ENCODE data around the gene ARHGEF28. TPM values are rescaled to one million over a fixed set of nuclear protein-coding genes. Genes with fewer than 3 reads are reported as not detected.

Gene ARHGEF28
- total RNA-seq, 1 donor from 2014 or later: 0.11 TPM

GRCh38 chr5:73647721-73648120 is 21.7 kb downstream of the ARHGEF28 start:
- Histone ChIP-seq H3F3A (ENCODE audit: low read depth) (no peaks in the 10 kb centered on the region), H3K27me3 (no peaks in the 10 kb centered on the region), H3K36me3 (no peaks in the 10 kb centered on the region), H3K79me2 (ENCODE audit: low read depth) (no peaks in the 10 kb centered on the region), H4K20me1 (ENCODE audit: low read depth) (no peaks in the 10 kb centered on the region), H3K9me3 (ENCODE audit: low read depth) (no peaks in the 10 kb centered on the region), H3K4me2 (no peak overlapping the region), H3K9ac (no peak overlapping the region), H3K27ac (no peak overlapping the region), H2AFZ (replicated peaks) (no peak overlapping the region), H3K4me3 (no peak overlapping the region), H3K4me1 (peaks cover 4% of the 10 kb centered on the region)
- Mint-ChIP-seq H3K4me1 (peaks cover 4% of the 10 kb centered on the region), H3K36me3 (no peaks in the 10 kb centered on the region), H3K4me3 (no peak overlapping the region), H3K9me3 (no peaks in the 10 kb centered on the region), H3K27ac (no peak overlapping the region), H3K27me3 (ENCODE audit: insufficient read depth, low read depth) (peaks cover 2% of the 10 kb centered on the region)
- no peak for DNase-seq (ENCODE audit: low spot score)
- TF ChIP-seq, protein P1, sequence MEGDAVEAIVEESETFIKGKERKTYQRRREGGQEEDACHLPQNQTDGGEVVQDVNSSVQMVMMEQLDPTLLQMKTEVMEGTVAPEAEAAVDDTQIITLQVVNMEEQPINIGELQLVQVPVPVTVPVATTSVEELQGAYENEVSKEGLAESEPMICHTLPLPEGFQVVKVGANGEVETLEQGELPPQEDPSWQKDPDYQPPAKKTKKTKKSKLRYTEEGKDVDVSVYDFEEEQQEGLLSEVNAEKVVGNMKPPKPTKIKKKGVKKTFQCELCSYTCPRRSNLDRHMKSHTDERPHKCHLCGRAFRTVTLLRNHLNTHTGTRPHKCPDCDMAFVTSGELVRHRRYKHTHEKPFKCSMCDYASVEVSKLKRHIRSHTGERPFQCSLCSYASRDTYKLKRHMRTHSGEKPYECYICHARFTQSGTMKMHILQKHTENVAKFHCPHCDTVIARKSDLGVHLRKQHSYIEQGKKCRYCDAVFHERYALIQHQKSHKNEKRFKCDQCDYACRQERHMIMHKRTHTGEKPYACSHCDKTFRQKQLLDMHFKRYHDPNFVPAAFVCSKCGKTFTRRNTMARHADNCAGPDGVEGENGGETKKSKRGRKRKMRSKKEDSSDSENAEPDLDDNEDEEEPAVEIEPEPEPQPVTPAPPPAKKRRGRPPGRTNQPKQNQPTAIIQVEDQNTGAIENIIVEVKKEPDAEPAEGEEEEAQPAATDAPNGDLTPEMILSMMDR (IDR thresholded peaks at IDR 0.05): no peak
- no peak for TF ChIP-seq EZH2 (IDR thresholded peaks at IDR 0.05)
- TF ChIP-seq EZH2phosphoT487 (IDR thresholded peaks at IDR 0.05): no peak

DNA sequence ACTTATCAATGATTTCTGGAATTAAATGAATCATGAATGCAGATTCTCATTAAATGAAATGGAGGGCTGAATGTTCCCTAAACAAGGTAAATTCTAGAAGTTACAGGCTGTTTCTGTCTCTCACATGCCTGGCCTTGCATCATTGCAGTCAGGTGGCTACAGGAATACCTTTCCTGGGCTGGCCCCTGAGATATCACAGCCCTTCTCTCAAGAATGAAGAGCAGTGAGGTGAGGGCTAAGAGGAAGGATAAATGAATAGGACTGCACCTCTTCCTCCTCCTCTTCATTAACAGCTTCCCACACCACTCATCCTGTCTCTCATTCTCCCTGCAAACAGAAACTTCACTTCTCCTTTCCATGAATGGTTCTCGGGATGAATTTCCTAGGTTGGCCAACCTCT is 22.5 kb downstream of the ARHGEF28 start:
- no peak overlapping the region for H3K4me3 Mint-ChIP-seq
- no peak overlapping the region for H2AFZ ChIP-seq (replicated peaks)
- H3K79me2 ChIP-seq (ENCODE audit: low read depth): no peaks in the 10 kb centered on the region
- H4K20me1 ChIP-seq (ENCODE audit: low read depth): no peaks in the 10 kb centered on the region
- no peaks in the 10 kb centered on the region for H3F3A ChIP-seq (ENCODE audit: low read depth)
- DNase-seq (ENCODE audit: low spot score): no peak
- no peaks in the 10 kb centered on the region for H3K36me3 ChIP-seq
- no peaks in the 10 kb centered on the region for H3K27me3 ChIP-seq
- no peak overlapping the region for H3K4me2 ChIP-seq
- H3K4me1 ChIP-seq: peaks cover 4% of the 10 kb centered on the region
- no peak overlapping the region for H3K4me3 ChIP-seq
- peaks cover 4% of the 10 kb centered on the region for H3K4me1 Mint-ChIP-seq
- H3K9me3 ChIP-seq (ENCODE audit: low read depth): no peaks in the 10 kb centered on the region
- no peak overlapping the region for H3K27ac ChIP-seq
- no peak for TF ChIP-seq EZH2phosphoT487 (IDR thresholded peaks at IDR 0.05)
- TF ChIP-seq, protein P1 (IDR thresholded peaks at IDR 0.05): no peak
- no peak for TF ChIP-seq EZH2 (IDR thresholded peaks at IDR 0.05)
- H3K27me3 Mint-ChIP-seq (ENCODE audit: insufficient read depth, low read depth): peaks cover 2% of the 10 kb centered on the region
- H3K36me3 Mint-ChIP-seq: no peaks in the 10 kb centered on the region
- no peak overlapping the region for H3K27ac Mint-ChIP-seq
- H3K9me3 Mint-ChIP-seq: no peaks in the 10 kb centered on the region
- H3K9ac ChIP-seq: no peak overlapping the region

DNA sequence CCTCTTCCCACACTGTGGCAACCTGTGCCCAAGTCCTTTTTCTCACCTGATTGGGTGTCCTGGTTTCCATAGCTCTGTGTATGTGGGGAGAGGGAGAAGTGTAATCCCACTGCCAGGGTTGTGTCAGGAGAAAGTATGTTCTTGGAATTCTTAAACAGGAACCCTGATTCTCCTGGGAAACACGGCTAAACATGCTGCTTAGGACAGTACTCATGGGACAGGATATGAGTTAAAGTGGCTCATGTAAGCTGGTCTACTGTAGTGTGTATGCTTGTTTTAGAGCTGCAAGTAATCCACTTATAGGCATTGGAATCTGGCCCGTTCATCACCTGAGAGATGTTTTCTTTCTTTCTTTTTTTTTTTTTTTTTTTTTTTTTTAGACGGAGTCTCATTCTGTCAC is 23.9 kb downstream of the ARHGEF28 start:
- Histone ChIP-seq H3K27ac (no peak overlapping the region), H3K9me3 (ENCODE audit: low read depth) (no peaks in the 10 kb centered on the region), H3K4me3 (no peak overlapping the region), H4K20me1 (ENCODE audit: low read depth) (no peaks in the 10 kb centered on the region), H3K4me2 (no peak overlapping the region), H3K4me1 (no peaks in the 10 kb centered on the region), H3F3A (ENCODE audit: low read depth) (no peaks in the 10 kb centered on the region), H3K36me3 (no peaks in the 10 kb centered on the region), H3K27me3 (no peaks in the 10 kb centered on the region), H3K9ac (no peak overlapping the region), H2AFZ (replicated peaks) (no peak overlapping the region), H3K79me2 (ENCODE audit: low read depth) (no peaks in the 10 kb centered on the region)
- H3K4me1 Mint-ChIP-seq: no peaks in the 10 kb centered on the region
- H3K4me3 Mint-ChIP-seq: no peak overlapping the region
- peaks cover 2% of the 10 kb centered on the region for H3K27me3 Mint-ChIP-seq (ENCODE audit: insufficient read depth, low read depth)
- no peaks in the 10 kb centered on the region for H3K36me3 Mint-ChIP-seq
- TF ChIP-seq, protein P1 (IDR thresholded peaks at IDR 0.05): no peak
- no peak for TF ChIP-seq EZH2phosphoT487 (IDR thresholded peaks at IDR 0.05)
- TF ChIP-seq EZH2 (IDR thresholded peaks at IDR 0.05): no peak
- no peak overlapping the region for H3K27ac Mint-ChIP-seq
- no peaks in the 10 kb centered on the region for H3K9me3 Mint-ChIP-seq
- no peak for DNase-seq (ENCODE audit: low spot score)
